Measurements from ENCODE around the gene SLC2A13.

- TF ChIP-seq CTCF (IDR thresholded peaks at IDR 0.05; ENCODE audit: low read depth, low read length) (no peak), POLR2A (IDR thresholded peaks at IDR 0.05; ENCODE audit: extremely low read depth, insufficient read length) (no peak), MYC (IDR thresholded peaks at IDR 0.05; ENCODE audit: low read depth, low read length) (no peak)
- TF ChIP-seq, protein P1, sequence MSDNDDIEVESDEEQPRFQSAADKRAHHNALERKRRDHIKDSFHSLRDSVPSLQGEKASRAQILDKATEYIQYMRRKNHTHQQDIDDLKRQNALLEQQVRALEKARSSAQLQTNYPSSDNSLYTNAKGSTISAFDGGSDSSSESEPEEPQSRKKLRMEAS (IDR thresholded peaks at IDR 0.05; ENCODE audit: low read depth, low read length), result no peak
These were observed 302.7 kb downstream of the SLC2A13 start for GRCh38 chr12:39803151-39803550.

Data from NB4 (cell line).